Measurements from ENCODE around the gene NOTCH4. TPM values are rescaled to one million over a fixed set of nuclear protein-coding genes. Genes with fewer than 3 reads are reported as not detected.

Gene NOTCH4
- total and polyA plus RNA-seq, 4 experiments from 2014 or later: 0.35 to 1.2 (median 0.70) TPM; not detected in 1

GRCh38 chr6:32183030-32183429 lies 40.8 kb downstream of the NOTCH4 start:
- H3K9me3 Mint-ChIP-seq: peaks cover 0 to 2% (median 0%) of the 10 kb centered on the region in 8 donors
- Histone ChIP-seq H3K27me3 (ENCODE audit: insufficient read depth, low read length) (no peaks in the 10 kb centered on the region), H3K36me3 (ENCODE audit: insufficient read depth, low read length) (peaks cover 60% of the 10 kb centered on the region), H3K9me3 (ENCODE audit: control insufficient read depth in 1 of 2, low read length in 2 of 2) (no peaks in the 10 kb centered on the region), H3K27ac (ENCODE audit: low read depth, low read length) (no peak overlapping the region), H3K4me3 (ENCODE audit: low read length in 2 of 2) (no peak overlapping the region), H3K4me1 (ENCODE audit: insufficient read depth, low read length) (peaks cover 83% of the 10 kb centered on the region)
- H3K4me3 Mint-ChIP-seq: no peak overlapping the region
- ChIA-PET POLR2A (ENCODE audit: partially characterized antibody) (interaction anchor here (0.5 to 8.4 kb wide), 4 partner anchors 8 to 55 kb away, joined by 3 to 408 read pairs (median 4); partner anchors contain the start of genes ATF6B, FKBPL, GPSM3 and PBX2), CTCF (ENCODE audit: partially characterized antibody) (interaction anchor here (1.1 to 1.6 kb wide), 2 partner anchors 12 to 65 kb away, joined by 3 to 4 read pairs; no protein-coding TSS in a partner anchor)
- H3K27ac Mint-ChIP-seq: peak overlapping the region in 4 of 7 donors; percentile 47 to 62 (median 61)
- no peak for DNase-seq
- H3K36me3 Mint-ChIP-seq: peaks cover 34 to 59% of the 10 kb centered on the region in 2 donors
- intact Hi-C loops (cut with micrococcal nuclease): no loop called here
- peaks cover 41 to 66% (median 51%) of the 10 kb centered on the region in 4 donors for H3K4me1 Mint-ChIP-seq
- no peaks in the 10 kb centered on the region for H3K27me3 Mint-ChIP-seq

- DNase-seq: peak in 1 of 5 donors; percentile 29
- ChIA-PET POLR2A (ENCODE audit: partially characterized antibody) (interaction anchor here (0.5 to 8.4 kb wide), 4 partner anchors 9 to 55 kb away, joined by 3 to 408 read pairs (median 4); partner anchors contain the start of genes ATF6B, FKBPL, GPSM3 and PBX2), CTCF (ENCODE audit: partially characterized antibody) (interaction anchor here (0.5 to 1.6 kb wide), 3 partner anchors 13 to 89 kb away, joined by 3 to 4 read pairs (median 3); no protein-coding TSS in a partner anchor)
- no peaks in the 10 kb centered on the region for H3K27me3 Mint-ChIP-seq
- H3K4me1 Mint-ChIP-seq: peaks cover 39 to 63% (median 50%) of the 10 kb centered on the region in 4 donors
- intact Hi-C loops (cut with micrococcal nuclease): no loop called here
- H3K9me3 ChIP-seq (ENCODE audit: control insufficient read depth in 1 of 2, low read length in 2 of 2): no peaks in the 10 kb centered on the region
- no peak overlapping the region for H3K27ac ChIP-seq (ENCODE audit: low read depth, low read length)
- H3K4me3 ChIP-seq (ENCODE audit: low read length in 2 of 2): no peak overlapping the region
- H3K27me3 ChIP-seq (ENCODE audit: insufficient read depth, low read length): no peaks in the 10 kb centered on the region
- H3K9me3 Mint-ChIP-seq: peaks cover 0 to 2% (median 0%) of the 10 kb centered on the region in 8 donors
- H3K4me3 Mint-ChIP-seq: no peak overlapping the region
- peaks cover 56% of the 10 kb centered on the region for H3K36me3 ChIP-seq (ENCODE audit: insufficient read depth, low read length)
- peak overlapping the region in 1 of 7 donors; percentile 50 for H3K27ac Mint-ChIP-seq
- H3K4me1 ChIP-seq (ENCODE audit: insufficient read depth, low read length): peaks cover 78% of the 10 kb centered on the region
- peaks cover 32 to 59% of the 10 kb centered on the region in 2 donors for H3K36me3 Mint-ChIP-seq
Observed at GRCh38 chr6:32182555-32182981, 41.3 kb downstream of the NOTCH4 start.

- intact Hi-C loops (cut with micrococcal nuclease): no loop called here
- peak in 1 of 5 donors; percentile 20 for DNase-seq
- no peaks in the 10 kb centered on the region for H3K27me3 Mint-ChIP-seq
- Histone ChIP-seq H3K27me3 (ENCODE audit: insufficient read depth, low read length) (no peaks in the 10 kb centered on the region), H3K36me3 (ENCODE audit: insufficient read depth, low read length) (peaks cover 51% of the 10 kb centered on the region), H3K4me3 (ENCODE audit: low read length in 2 of 2) (no peak overlapping the region), H3K27ac (ENCODE audit: low read depth, low read length) (no peak overlapping the region), H3K4me1 (ENCODE audit: insufficient read depth, low read length) (peaks cover 75% of the 10 kb centered on the region), H3K9me3 (ENCODE audit: control insufficient read depth in 1 of 2, low read length in 2 of 2) (no peaks in the 10 kb centered on the region)
- ChIA-PET POLR2A (ENCODE audit: partially characterized antibody) (interaction anchor here (1.7 to 8.4 kb wide), 2 partner anchors 9 to 52 kb away, joined by 5 to 408 read pairs; partner anchors contain the start of genes FKBPL, GPSM3 and PBX2), CTCF (ENCODE audit: partially characterized antibody) (interaction anchor here (0.5 to 1.6 kb wide), 3 partner anchors 13 to 88 kb away, joined by 3 to 4 read pairs (median 3); no protein-coding TSS in a partner anchor)
- peaks cover 35 to 63% (median 48%) of the 10 kb centered on the region in 4 donors for H3K4me1 Mint-ChIP-seq
- H3K27ac Mint-ChIP-seq: peak overlapping the region in 3 of 7 donors; percentile 50 to 81 (median 62)
- H3K36me3 Mint-ChIP-seq: peaks cover 27 to 54% of the 10 kb centered on the region in 2 donors
- H3K9me3 Mint-ChIP-seq: peaks cover 0 to 2% (median 0%) of the 10 kb centered on the region in 8 donors
- no peak overlapping the region for H3K4me3 Mint-ChIP-seq
Observed at GRCh38 chr6:32181915-32182529, 41.8 kb downstream of the NOTCH4 start.

GRCh38 chr6:32181148-32181702 lies 42.6 kb downstream of the NOTCH4 start:
- intact Hi-C loops (cut with micrococcal nuclease): no loop called here
- no peak for DNase-seq
- Mint-ChIP-seq H3K4me1 (peaks cover 35 to 63% (median 48%) of the 10 kb centered on the region in 4 donors), H3K9me3 (no peaks in the 10 kb centered on the region), H3K27me3 (no peaks in the 10 kb centered on the region), H3K27ac (peak overlapping the region in 5 of 7 donors; percentile 42 to 81 (median 78)), H3K36me3 (peaks cover 19 to 46% of the 10 kb centered on the region in 2 donors), H3K4me3 (no peak overlapping the region)
- POLR2A ChIA-PET (ENCODE audit: partially characterized antibody): interaction anchor here (1.7 to 8.4 kb wide), 2 partner anchors 10 to 52 kb away, joined by 5 to 408 read pairs; partner anchors contain the start of genes FKBPL, GPSM3 and PBX2
- H3K27me3 ChIP-seq (ENCODE audit: insufficient read depth, low read length): no peaks in the 10 kb centered on the region
- no peaks in the 10 kb centered on the region for H3K9me3 ChIP-seq (ENCODE audit: control insufficient read depth in 1 of 2, low read length in 2 of 2)
- peaks cover 75% of the 10 kb centered on the region for H3K4me1 ChIP-seq (ENCODE audit: insufficient read depth, low read length)
- CTCF ChIA-PET (ENCODE audit: partially characterized antibody): interaction anchor here (1.2 to 2.7 kb wide), 2 partner anchors 9 to 12 kb away, joined by 3 to 18 read pairs; partner anchors contain the start of gene PBX2
- H3K36me3 ChIP-seq (ENCODE audit: insufficient read depth, low read length): peaks cover 43% of the 10 kb centered on the region
- H3K27ac ChIP-seq (ENCODE audit: low read depth, low read length): no peak overlapping the region
- no peak overlapping the region for H3K4me3 ChIP-seq (ENCODE audit: low read length in 2 of 2)

- no peaks in the 10 kb centered on the region for H3K27me3 ChIP-seq (ENCODE audit: insufficient read depth, low read length)
- POLR2A ChIA-PET (ENCODE audit: partially characterized antibody): interaction anchor here (0.5 to 8.4 kb wide), 4 partner anchors 11 to 792 kb away, joined by 3 to 408 read pairs (median 4); partner anchors contain the start of genes ATF6B, GPSM3 and PBX2
- Mint-ChIP-seq H3K4me3 (peak overlapping the region in 7 of 8 donors; percentile 21 to 99 (median 47)), H3K27me3 (no peaks in the 10 kb centered on the region), H3K27ac (peak overlapping the region; percentile 79 to 100 (median 98)), H3K4me1 (peaks cover 33 to 65% (median 48%) of the 10 kb centered on the region in 4 donors), H3K9me3 (no peaks in the 10 kb centered on the region), H3K36me3 (peaks cover 10 to 40% of the 10 kb centered on the region in 2 donors)
- CTCF ChIA-PET (ENCODE audit: partially characterized antibody): interaction anchor here (0.6 to 2.7 kb wide), 7 partner anchors 10 to 1129 kb away, joined by 3 to 18 read pairs (median 5); partner anchors contain the start of genes GPSM3 and PBX2
- H3K4me1 ChIP-seq (ENCODE audit: insufficient read depth, low read length): peaks cover 76% of the 10 kb centered on the region
- no peak overlapping the region for H3K4me3 ChIP-seq (ENCODE audit: low read length in 2 of 2)
- intact Hi-C loops (cut with micrococcal nuclease): loop anchor here (5.0 kb wide), 2 partner anchors 283 to 792 kb away; partner anchors contain the start of gene EHMT2
- no peaks in the 10 kb centered on the region for H3K9me3 ChIP-seq (ENCODE audit: control insufficient read depth in 1 of 2, low read length in 2 of 2)
- H3K36me3 ChIP-seq (ENCODE audit: insufficient read depth, low read length): peaks cover 38% of the 10 kb centered on the region
- H3K27ac ChIP-seq (ENCODE audit: low read depth, low read length): peak overlapping the region; percentile 91
- peak in 1 of 5 donors; percentile 31 for DNase-seq
Observed at GRCh38 chr6:32179766-32180405, 44.0 kb downstream of the NOTCH4 start.

- Mint-ChIP-seq H3K27ac (peak overlapping the region; percentile 97 to 100 (median 99)), H3K4me3 (peak overlapping the region; percentile 92 to 100 (median 96)), H3K36me3 (peaks cover 10 to 37% of the 10 kb centered on the region in 2 donors), H3K27me3 (no peaks in the 10 kb centered on the region), H3K9me3 (no peaks in the 10 kb centered on the region), H3K4me1 (peaks cover 42 to 76% (median 59%) of the 10 kb centered on the region in 4 donors)
- Histone ChIP-seq H3K4me1 (ENCODE audit: insufficient read depth, low read length) (peaks cover 79% of the 10 kb centered on the region), H3K9me3 (ENCODE audit: control insufficient read depth in 1 of 2, low read length in 2 of 2) (no peaks in the 10 kb centered on the region), H3K27me3 (ENCODE audit: insufficient read depth, low read length) (no peaks in the 10 kb centered on the region), H3K4me3 (ENCODE audit: low read length in 2 of 2) (peak overlapping the region; percentile 64 to 74), H3K27ac (ENCODE audit: low read depth, low read length) (peak overlapping the region; percentile 91), H3K36me3 (ENCODE audit: insufficient read depth, low read length) (peaks cover 32% of the 10 kb centered on the region)
- intact Hi-C loops (cut with micrococcal nuclease): loop anchor here (1.0 to 5.0 kb wide), 5 partner anchors 12 to 794 kb away; partner anchors contain the start of genes ATF6B, EHMT2 and PBX2
- peak in 1 of 5 donors; percentile 24 for DNase-seq
- POLR2A ChIA-PET (ENCODE audit: partially characterized antibody): interaction anchor here (0.6 to 8.4 kb wide), 6 partner anchors 13 to 793 kb away, joined by 3 to 408 read pairs (median 4); partner anchors contain the start of genes ATF6B, FKBPL, GPSM3 and PBX2
- CTCF ChIA-PET (ENCODE audit: partially characterized antibody): interaction anchor here (1.1 to 2.7 kb wide), 7 partner anchors 9 to 60 kb away, joined by 3 to 18 read pairs (median 3); partner anchors contain the start of genes ATF6B, GPSM3 and PBX2
Observed at GRCh38 chr6:32178547-32179440, 45.1 kb downstream of the NOTCH4 start.

Measured in CD4-positive, alpha-beta memory T cell (primary cell).